ENCODE data around the gene CYYR1.

DNA sequence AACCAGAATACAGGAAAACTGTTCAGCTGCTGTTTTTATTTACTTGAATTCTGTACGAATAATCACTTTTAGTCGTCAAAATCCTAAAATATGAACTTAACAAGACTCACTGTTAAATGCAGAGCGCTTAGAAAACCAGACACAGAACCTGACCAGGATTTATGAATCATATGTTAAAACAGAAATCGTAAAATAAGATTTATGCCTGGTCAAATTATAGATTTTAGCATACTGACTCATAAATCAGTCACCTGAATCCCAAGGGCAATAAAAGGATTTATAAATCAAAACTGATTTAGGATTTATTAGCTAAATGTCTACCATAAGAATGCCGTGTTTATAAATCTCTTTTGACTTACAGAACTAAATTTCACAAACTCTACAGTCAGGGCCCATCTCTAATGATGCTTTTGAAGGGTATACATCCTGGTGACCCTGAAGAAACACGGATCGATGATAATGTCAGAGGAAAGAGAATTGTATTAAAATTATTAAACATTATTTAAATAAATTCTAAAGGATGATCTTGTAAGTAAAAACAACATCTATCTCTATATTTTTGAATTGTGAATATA, 28.8 kb downstream of the CYYR1 start:
- no peak for TF ChIP-seq POLR2AphosphoS5 (IDR thresholded peaks at IDR 0.05)
- TF ChIP-seq CTCF (IDR thresholded peaks at IDR 0.05) = no peak
- no peak for TF ChIP-seq POLR2A (IDR thresholded peaks at IDR 0.05)
- TF ChIP-seq EP300 (IDR thresholded peaks at IDR 0.05) = no peak

Measured in suprapubic skin (tissue), 4 donors.